ENCODE data around the gene IER3IP1.
A peak's percentile ranks its signal among the peaks of the same experiment; 100 is the strongest.
"Not testable (repeated sequence)": the region's sequence is repeated elsewhere in the genome, so short reads cannot be mapped to it uniquely, and the experiment has no call there.

The IER3IP1 gene
- 9.4 to 17.1 (median 12.0) reads per million in 4 experiments for total RNA-seq

GRCh38 chr18:47175898-47176575, at the start of gene IER3IP1:
Gene IER3IP1 (minus strand): TSS chr18:47176364. CDS start chr18:47176277, 87 bp downstream.
- DNase-seq: peak; percentile 75

- no peak for DNase-seq
Measured at GRCh38 chr18:47215554-47216138, 39.5 kb upstream of the IER3IP1 start.

GRCh38 chr18:47209171-47209570, 33.0 kb upstream of the IER3IP1 start:
- no peak for DNase-seq

- DNase-seq: no peak
Measured at GRCh38 chr18:47206945-47207637, 30.9 kb upstream of the IER3IP1 start.

- DNase-seq: peak; percentile 1
Measured at GRCh38 chr18:47204908-47205522, 28.9 kb upstream of the IER3IP1 start.

- DNase-seq: no peak
Measured at GRCh38 chr18:47203626-47204464, 27.7 kb upstream of the IER3IP1 start.

- DNase-seq: not testable (repeated sequence)
Measured at GRCh38 chr18:47195961-47196360, 19.8 kb upstream of the IER3IP1 start.

- no peak for DNase-seq
Measured at GRCh38 chr18:47191961-47192360, 15.8 kb upstream of the IER3IP1 start.

GRCh38 chr18:47187721-47188120, 11.6 kb upstream of the IER3IP1 start:
- no peak for DNase-seq

- no peak for DNase-seq
Measured at GRCh38 chr18:47184419-47185050, 8.4 kb upstream of the IER3IP1 start.

GRCh38 chr18:47182156-47182555, 6.0 kb upstream of the IER3IP1 start:
- not testable (repeated sequence) for DNase-seq

GRCh38 chr18:47180765-47181164, 4.6 kb upstream of the IER3IP1 start:
- no peak for DNase-seq

GRCh38 chr18:47179520-47179919, 3.4 kb upstream of the IER3IP1 start:
- no peak for DNase-seq

GRCh38 chr18:47175283-47175897, 774 bp downstream of the IER3IP1 start:
- no peak for DNase-seq

- DNase-seq: no peak
Measured at GRCh38 chr18:47174545-47175116, 1.5 kb downstream of the IER3IP1 start.

GRCh38 chr18:47172476-47172875, 3.7 kb downstream of the IER3IP1 start:
- DNase-seq: no peak

- no peak for DNase-seq
Measured at GRCh38 chr18:47168913-47169312, 7.3 kb downstream of the IER3IP1 start.

- DNase-seq: no peak
Measured at GRCh38 chr18:47168509-47168908, 7.7 kb downstream of the IER3IP1 start.

- no peak for DNase-seq
Measured at GRCh38 chr18:47166294-47166693, 9.9 kb downstream of the IER3IP1 start.

GRCh38 chr18:47163241-47163640, 12.9 kb downstream of the IER3IP1 start:
- no peak for DNase-seq

GRCh38 chr18:47160256-47160655, 15.9 kb downstream of the IER3IP1 start:
- no peak for DNase-seq

Data from effector CD8-positive, alpha-beta T cell (primary cell).